ENCODE results near the gene SPEM2.
"Not testable (repeated sequence)": the region's sequence is repeated elsewhere in the genome, so short reads cannot be mapped to it uniquely, and the experiment has no call there.

The SPEM2 gene

GRCh38 chr17:7443499-7444485 lies 18.4 kb downstream of the SPEM2 start:
- DNase-seq = no peak

DNA sequence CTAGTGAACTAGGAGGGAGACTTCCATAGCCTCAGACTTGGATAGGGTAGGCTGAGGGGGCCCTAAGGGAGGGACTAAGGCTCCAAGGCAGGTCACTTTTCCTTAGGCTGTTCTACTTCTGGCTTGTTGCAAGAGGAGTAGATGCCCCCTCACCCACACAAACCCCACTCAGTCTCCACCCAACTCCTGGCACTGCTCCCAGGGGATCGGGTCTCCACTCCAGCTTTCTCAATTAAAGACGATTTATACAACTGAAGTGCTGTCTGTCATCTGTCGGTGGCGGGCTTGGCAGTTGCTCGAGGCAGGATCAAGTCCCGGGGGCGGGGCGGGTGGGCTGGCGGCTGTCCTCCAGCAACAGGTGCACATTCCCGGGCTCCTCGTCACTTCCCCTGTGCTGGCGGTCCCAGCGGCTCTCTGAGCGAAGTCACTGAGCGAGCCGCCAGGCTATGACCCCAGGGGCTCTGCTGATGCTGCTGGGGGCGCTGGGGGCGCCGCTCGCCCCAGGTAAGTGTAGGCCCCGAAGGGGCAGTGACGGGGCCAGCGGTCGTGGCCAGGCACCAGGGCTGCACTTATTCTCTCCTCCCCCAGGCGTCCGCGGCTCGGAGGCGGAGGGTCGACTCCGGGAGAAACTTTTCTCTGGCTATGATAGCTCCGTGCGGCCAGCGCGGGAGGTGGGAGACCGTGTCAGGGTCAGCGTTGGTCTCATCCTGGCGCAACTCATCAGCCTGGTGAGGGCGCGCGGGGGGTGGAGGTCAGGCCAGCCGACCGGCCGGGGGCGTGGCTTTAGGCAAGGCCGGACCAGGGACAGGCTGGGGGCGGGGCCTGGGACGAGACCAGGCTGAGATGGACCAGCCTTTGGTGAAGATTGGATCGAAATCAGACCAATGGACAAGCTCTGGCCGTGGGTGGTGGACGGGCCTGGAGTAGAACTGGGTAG lies 19.5 kb downstream of the SPEM2 start, which contains the start of gene CHRNB1:
Gene CHRNB1, plus strand, starts transcription at position 380 of the 937 bp plus-strand sequence. Its CDS starts 67 bp downstream, at position 447.
- no peak for DNase-seq

DNA sequence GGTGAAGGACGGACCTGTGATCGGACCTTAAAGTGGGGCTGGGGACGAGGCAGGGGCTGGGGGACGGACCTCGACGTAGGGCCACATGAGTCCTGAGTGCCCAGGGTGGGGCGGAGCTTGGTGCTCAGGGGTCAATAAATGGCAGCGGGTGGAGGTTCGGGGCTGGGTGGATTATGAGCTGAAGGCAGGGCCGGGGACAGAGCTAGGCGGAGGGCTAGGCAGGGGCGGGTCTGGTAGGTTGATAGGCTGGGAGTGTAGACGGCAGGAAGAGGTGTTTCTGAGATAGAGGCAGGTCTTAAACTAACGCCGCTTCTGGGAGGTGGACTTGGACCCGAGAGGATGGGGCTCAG lies 20.2 kb downstream of the SPEM2 start:
- DNase-seq = no peak

DNA sequence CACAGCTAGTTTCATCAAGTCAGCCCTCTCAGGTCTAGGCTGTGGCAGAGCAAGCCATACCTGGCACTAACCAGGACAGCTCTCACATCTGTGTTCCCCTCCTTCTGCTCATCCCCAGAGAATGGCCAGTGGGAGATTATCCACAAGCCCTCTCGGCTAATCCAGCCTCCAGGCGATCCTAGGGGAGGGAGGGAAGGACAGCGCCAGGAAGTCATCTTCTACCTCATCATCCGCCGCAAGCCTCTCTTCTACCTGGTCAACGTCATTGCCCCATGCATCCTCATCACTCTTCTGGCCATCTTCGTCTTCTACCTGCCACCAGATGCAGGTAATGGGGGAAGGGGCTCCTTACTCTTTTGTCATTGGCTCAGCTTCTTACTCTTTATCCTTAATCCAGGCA lies 23.0 kb downstream of the SPEM2 start:
- no peak for DNase-seq

GRCh38 chr17:7459961-7460545 lies 34.6 kb downstream of the SPEM2 start:
- no peak for DNase-seq

- DNase-seq = no peak
Observed at GRCh38 chr17:7460850-7461660, 35.6 kb downstream of the SPEM2 start.

- DNase-seq = no peak
Observed at GRCh38 chr17:7462474-7463371, 37.3 kb downstream of the SPEM2 start.

- DNase-seq = no peak
Observed at GRCh38 chr17:7463372-7463846, 38.0 kb downstream of the SPEM2 start.

GRCh38 chr17:7464081-7464480 lies 38.7 kb downstream of the SPEM2 start:
- DNase-seq = no peak

- DNase-seq = no peak
Observed at GRCh38 chr17:7465597-7466275, 40.3 kb downstream of the SPEM2 start.

GRCh38 chr17:7466318-7466638 lies 40.9 kb downstream of the SPEM2 start:
- no peak for DNase-seq

DNA sequence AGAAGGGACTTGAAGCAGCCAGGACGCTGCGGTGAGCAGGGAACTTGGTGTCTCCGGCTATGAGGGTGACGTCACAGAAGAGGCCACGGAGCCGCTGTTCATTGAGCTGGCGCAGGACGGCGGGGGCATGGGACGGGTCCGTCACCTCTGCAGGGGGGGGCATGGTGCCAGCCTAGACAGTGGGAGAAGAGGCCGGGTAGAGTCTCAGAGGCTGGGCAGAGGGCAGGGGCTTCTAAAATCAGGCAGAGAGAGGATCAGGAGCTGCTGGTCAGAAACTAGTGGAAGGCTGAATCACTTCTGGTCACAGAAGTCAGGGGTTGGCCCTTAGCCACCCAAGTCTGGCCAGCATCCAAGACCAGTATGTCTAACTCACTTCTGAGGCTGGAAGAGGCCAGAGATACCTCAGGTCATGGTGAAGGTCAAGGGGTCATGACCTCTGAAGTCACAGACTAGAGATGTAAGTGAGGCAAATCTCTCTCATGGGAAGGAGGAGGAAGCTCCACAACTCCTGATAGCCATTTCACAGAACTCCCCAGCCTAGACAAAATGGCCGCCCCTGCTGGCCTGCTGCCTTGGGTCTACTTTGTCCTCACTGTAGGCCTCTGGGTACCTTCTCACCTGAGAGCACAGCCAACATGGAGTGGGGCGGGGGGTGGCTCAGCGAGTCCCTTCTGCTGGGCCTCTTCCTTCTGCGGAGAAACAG lies 41.4 kb downstream of the SPEM2 start:
- DNase-seq = no peak

DNA sequence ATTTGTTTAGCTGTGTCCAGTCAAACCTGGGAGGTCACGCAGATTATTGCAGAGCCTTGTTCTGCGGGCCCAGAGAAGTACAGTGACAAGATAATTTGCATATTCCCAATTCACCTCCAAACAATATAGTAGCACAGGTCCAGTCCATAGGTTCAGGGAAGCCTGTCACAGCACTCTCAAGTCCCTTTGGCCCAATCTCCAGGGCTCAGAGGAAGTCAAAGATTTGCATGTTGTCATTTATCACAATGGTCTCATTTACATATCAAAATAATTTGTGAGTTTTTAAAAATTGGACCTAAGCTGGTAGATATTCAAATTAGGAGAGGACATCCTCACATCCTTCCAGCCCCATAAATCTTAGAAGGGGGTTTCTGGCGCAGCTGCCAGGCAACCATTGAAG lies 42.1 kb downstream of the SPEM2 start:
- no peak for DNase-seq

- DNase-seq = no peak
Observed at GRCh38 chr17:7468290-7468689, 42.9 kb downstream of the SPEM2 start.

GRCh38 chr17:7468804-7469389 lies 43.5 kb downstream of the SPEM2 start:
- DNase-seq = no peak

DNA sequence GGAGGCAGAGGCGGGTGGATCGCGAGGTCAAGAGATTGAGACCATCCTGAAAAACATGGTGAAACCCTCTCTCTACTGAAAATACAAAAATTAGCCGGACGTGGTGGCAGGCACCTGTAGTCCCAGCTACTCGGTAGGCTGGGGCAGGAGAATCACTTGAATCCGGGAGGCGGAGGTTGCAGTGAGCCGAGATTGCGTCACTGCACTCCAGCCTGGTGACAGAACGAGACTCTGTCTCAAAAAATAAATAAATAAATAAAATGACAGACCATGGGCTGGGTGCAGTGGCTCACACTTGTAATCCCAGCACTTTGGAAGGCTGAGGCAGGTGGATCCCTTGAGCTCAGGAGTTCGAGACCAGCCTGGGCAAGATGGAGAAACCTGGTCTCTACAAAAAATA lies 44.4 kb downstream of the SPEM2 start:
- DNase-seq = not testable (repeated sequence)

- not testable (repeated sequence) for DNase-seq
Observed at GRCh38 chr17:7470457-7470973, 45.1 kb downstream of the SPEM2 start.

- no peak for DNase-seq
Observed at GRCh38 chr17:7471729-7472128, 46.3 kb downstream of the SPEM2 start.

- DNase-seq = not testable (repeated sequence)
Observed at GRCh38 chr17:7474767-7475166, 49.4 kb downstream of the SPEM2 start.

Measured in NCI-H187 treated with DMSO at 0.1 percent for 48 hours (cell line).